Measurements from ENCODE around the gene NAGK.
"Not testable (repeated sequence)": the region's sequence is repeated elsewhere in the genome, so short reads cannot be mapped to it uniquely, and the experiment has no call there.

GRCh38 chr2:71106463-71106862, 38.0 kb downstream of the NAGK start:
- TF ChIP-seq POLR2A, CTCF (IDR thresholded peaks at IDR 0.05): not testable (repeated sequence)

All from lower leg skin (tissue), 3 donors.